ENCODE data around the gene RNF125.
"Not testable (repeated sequence)": the region's sequence is repeated elsewhere in the genome, so short reads cannot be mapped to it uniquely, and the experiment has no call there.

The RNF125 gene

DNA sequence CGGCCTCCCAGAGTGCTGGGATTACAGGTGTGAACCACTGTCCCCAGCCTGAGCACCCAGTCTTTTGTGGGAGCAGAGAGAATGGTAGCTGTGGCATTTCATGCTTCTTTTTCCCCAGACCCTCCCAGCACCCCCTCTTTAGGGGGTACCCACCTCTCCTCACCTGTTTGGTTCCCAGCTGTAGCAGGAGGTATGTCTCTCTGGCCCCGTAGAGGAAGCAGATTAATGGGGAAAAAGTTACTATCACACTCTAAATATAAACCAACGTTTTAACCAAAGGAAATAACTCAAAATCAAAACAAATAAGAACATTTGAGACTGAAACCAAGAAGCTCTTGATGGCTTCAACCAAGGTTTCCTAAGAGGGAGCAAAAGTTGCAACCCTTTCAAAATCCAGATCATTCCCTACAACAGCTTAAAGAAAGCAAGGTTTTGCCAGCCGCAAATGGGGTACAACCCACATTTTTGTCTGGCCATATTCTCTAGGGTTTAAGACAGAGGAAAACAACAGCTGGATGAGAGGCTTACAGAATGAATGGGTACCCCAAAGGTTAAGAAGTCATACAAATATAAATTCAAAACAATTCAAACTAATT, 8.0 kb downstream of the RNF125 start:
- DNase-seq: no peak

DNA sequence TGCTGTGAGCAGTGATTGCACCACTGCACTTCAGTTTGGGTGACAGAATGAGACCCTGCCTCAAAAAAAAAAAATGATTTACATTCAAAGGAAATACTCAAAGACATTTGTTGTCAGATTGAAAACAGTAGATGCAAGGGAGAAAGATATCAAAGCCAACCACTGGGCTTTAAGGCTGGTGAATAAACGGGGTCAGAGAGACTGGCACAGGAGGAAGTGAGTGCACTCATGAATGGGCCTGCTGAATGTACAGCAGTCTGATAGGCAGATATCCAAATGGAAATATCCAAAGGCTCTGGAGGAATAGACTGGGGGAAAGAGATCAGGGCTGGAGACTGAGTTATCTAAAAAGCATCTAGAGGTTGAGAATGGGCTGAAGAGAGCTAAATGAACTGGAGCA, 10.9 kb downstream of the RNF125 start:
- no peak for DNase-seq

- no peak for DNase-seq
Observed at GRCh38 chr18:32032609-32033008, 14.0 kb downstream of the RNF125 start.

- no peak for DNase-seq
Observed at GRCh38 chr18:32036506-32037180, 18.0 kb downstream of the RNF125 start.

- DNase-seq: no peak
Observed at GRCh38 chr18:32037616-32038015, 19.0 kb downstream of the RNF125 start.

DNA sequence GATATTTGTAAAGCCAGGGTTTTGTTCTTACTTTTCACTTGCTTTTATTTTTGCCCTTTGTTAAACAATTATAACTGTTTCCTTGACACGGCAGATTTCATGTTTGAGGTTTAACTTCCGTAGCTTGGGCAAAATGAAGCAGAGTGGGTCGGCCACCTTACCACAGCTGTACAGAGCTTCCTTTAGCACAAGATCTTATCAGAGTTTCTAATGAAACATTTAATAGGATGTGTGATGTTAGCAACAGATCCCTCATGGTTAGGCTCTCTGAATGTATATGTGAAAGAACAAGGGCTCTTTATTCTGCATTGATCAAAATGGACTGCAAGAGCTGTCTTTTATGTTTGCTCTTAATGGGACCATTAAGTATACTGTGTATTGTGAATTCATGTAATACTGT, 22.3 kb downstream of the RNF125 start:
- peak; percentile 23 to 43 for DNase-seq

DNA sequence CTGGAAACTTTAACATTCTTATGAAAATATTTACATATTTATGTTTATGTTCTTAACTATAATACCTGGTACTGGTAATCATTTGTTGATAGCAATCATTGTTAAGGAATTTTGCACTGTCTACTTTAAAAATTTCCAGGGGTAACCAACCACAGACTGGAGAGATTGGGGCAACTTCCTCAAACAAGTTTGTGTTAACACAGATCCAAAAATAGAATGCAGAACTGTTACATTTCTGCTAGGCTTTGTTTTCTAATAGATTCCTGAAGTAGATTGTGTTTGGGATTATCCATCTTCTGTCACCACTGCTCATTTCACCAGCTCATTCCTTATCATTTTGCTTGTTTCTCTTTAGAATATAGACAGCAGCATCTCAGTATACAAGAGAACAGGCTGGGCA, 23.7 kb downstream of the RNF125 start:
- DNase-seq: no peak

DNA sequence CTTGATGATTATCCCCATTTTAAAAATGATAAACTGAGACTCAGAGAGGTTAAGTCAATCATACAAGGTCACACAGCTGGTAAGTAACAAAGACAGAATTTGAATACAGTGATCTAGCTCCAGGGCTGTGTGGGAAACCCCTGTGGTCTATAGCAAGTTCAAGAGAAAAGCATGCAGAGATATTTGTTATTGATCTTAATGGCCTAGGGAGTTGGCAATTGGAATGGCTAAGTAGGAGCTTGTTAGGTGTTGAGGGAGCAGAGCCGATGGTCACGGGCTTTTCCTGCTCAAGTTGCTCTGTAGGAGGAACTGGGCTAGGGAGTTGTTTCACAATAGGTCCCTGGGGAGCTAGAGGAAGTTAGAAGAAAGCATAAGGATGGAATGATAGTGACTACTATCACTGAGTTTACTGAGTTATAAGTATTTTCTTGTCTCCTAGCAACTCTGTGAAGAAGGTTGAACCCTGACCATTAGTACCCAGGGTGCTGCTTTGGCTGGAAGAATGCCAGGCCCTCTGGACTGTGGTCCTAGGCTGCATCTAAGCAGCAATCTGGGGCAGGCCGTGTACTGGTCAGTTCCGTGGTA, 30.0 kb downstream of the RNF125 start:
- DNase-seq: peak in 1 of 2 experiments; percentile 44

- peak; percentile 61 to 67 for DNase-seq
Observed at GRCh38 chr18:32049393-32050171, 31.0 kb downstream of the RNF125 start.

GRCh38 chr18:32056613-32057358, 38.2 kb downstream of the RNF125 start:
- no peak for DNase-seq

DNA sequence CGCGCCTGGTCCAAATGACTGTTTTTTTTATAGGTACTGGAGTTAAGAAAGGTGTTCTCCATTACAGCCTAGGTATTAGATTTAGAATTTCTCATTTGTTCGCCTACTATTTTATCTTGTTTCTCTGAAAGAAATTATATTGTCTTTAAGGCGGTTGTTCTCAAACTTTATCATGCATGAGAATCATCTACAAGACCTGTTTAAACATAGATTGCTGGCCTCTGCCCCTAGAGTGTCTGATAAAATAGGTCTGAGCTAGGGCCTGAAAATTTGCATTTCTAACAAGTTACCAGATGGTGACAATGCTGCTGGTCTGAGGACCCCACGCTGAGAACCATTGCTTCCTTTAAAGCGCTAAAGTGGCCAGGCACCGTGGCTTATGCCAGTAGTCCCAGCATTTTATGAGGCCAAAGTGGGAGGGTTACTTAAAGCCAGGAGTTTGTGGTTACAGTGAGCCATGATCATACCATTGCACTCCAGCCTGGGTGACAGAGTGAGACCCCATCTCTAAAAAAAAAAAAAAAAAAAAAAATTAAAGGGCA, 39.1 kb downstream of the RNF125 start:
- no peak for DNase-seq

- no peak for DNase-seq
Observed at GRCh38 chr18:32060026-32060425, 41.4 kb downstream of the RNF125 start.

DNA sequence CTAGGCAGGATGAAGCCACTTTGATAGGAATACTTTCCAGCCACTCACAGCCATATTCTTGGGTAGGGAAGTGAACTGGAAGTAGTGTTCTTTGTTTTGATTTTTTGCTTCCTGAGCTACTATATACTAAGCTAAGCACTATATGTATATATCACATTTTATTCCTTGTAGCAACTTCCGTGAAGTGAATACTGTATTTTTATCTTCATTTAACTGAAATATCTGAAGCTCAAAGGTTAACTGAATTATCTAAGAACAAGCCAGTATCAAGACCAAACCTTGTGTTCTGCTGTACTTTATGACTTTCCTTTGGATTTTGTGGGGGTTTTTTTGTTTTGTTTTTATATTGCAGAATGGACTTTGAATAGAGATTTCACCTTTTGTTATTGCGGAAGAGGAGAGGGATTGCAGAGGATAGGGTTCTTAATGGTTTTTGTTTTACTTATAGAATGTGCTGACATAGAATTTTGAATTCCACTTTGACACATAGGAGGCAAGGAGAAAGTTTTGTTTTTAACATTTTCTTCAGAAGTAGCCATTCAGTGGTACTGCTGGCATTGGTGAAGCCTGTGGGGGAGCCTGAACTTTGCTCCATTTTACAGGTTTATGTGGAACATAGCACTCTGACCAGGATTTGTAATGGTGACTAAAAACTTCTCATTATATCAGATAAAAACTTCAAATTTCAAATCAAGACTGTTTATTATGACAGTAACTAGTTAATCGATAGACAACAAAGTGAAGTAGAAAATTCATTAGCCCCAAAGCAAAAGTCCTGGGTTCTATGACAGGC, 48.9 kb downstream of the RNF125 start:
- no peak for DNase-seq

DNA sequence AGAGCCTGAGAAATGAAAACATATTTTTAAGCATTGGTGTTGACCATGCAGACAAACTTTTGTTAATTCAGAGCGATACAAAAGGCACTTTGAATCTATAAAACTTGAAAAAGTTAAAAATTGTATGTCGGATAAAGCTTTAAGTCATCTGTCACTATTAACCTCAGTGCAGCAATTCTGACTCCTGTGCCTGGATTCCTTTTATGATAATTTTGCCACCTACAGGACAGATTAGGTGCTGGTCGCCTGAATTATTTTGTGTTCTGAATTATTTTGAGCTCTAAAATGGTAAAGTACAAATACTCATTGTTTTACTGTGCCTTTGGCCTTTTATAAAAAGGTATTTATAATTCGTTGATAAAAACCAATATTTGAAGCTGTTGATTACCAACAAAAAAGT, 53.7 kb downstream of the RNF125 start:
- DNase-seq: no peak

- no peak for DNase-seq
Observed at GRCh38 chr18:32074206-32074605, 55.6 kb downstream of the RNF125 start.

GRCh38 chr18:32078845-32079244, 60.2 kb downstream of the RNF125 start:
- no peak for DNase-seq

DNA sequence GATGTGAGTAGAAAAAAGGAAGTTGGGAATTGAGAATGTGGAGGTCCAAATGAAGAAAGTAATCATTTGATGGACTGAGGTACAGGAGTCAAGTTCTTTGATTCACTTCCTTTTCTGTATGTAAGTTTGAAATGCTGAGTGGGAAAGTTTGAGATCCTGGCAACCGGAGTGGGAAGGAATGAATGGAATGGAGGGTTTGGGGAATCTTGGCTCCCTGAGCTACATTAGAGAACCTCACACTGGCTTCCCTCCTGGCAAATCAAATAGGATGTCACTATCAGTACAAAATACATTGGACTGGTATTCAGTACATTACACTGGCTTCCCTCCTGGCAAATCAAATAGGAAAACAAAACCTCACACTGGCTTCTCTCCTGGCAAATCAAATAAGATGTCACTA, 63.3 kb downstream of the RNF125 start:
- no peak for DNase-seq

DNA sequence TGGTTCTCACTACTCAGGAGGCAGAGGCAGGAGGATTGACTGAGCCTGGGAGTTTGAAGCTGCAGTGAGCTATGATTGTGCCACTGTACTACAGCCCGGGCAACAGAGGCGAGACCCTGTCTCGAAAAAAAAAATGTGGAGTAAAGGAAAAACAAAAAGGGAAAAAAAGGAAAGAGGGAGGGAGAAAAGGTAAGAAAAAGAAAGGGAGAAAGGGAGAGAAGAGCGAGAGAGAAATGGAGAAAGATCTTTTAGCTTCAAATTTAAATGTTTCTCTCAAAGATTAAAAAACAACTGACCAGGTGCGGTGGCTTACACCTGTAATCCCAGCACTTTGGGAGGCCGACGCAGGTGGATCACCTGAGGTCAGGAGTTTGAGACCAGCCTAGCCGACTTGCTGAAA, 65.2 kb downstream of the RNF125 start:
- DNase-seq: no peak

DNA sequence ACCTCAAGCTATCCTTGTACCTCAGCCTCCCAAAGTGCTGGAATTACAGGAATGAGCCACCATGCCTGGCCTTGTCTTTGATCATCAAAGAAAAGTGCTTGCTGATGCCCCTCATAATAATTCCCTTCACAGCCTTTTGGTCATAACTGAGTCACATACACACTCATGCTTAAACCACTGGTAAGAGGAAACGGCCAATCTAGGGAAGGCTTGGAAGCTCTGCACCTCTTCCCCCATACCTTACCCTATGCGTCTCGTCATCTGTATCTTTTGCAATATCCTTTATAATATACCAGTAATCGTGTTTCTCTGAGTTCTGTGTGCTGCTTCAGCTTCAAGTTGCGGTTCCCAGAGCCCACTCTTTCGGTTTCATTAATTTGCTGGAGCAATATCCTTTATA, 68.3 kb downstream of the RNF125 start:
- no peak for DNase-seq

GRCh38 chr18:32090831-32091230, 72.2 kb downstream of the RNF125 start:
- DNase-seq: not testable (repeated sequence)

DNA sequence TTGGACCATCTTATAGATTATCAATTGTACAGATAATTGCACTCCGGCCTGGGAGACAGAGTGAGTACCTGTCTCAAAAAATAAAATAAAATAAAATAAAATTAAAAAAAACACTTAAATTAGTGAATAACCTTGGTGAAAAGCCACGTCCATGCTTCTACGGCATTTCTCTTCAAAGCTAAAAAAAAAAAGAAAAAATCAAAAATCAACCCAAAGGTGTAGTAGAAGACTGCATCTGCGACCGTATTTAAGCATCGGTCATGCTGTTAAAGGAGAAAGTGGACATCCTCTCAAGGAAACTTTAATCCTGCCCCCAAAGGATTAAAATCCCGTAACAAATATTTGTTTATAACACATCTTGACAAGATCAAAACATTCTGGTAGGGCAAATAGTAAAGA, 72.7 kb downstream of the RNF125 start:
- DNase-seq: no peak
